HG03060 (cell line): ENCODE measurements around the gene ICOS.
A peak's percentile ranks its signal among the peaks of the same experiment; 100 is the strongest.
"Not testable (repeated sequence)": the region's sequence is repeated elsewhere in the genome, so short reads cannot be mapped to it uniquely, and the experiment has no call there.

ENCODE experiments used
- ATAC-seq: cut with Tn5 transposase; IDR thresholded peaks from one replicate; pipeline ENCODE4 v1.9.1; 2021; ENCODE audit warnings: low read depth, moderate number of reproducible peaks; ENCODE audit not compliant: unreplicated experiment

Gene ICOS

GRCh38 chr2:203972066-203972465 lies 35.5 kb downstream of the ICOS start:
- peak; percentile 50 for ATAC-seq

- no peak for ATAC-seq
Measured at GRCh38 chr2:203973000-203973399, 36.4 kb downstream of the ICOS start.

GRCh38 chr2:203973676-203974075 lies 37.1 kb downstream of the ICOS start:
- no peak for ATAC-seq

- ATAC-seq, result no peak
Measured at GRCh38 chr2:203975912-203976311, 39.3 kb downstream of the ICOS start.

- ATAC-seq, result no peak
Measured at GRCh38 chr2:203982276-203982675, 45.7 kb downstream of the ICOS start.

- no peak for ATAC-seq
Measured at GRCh38 chr2:203983064-203983715, 46.6 kb downstream of the ICOS start.

- not testable (repeated sequence) for ATAC-seq
Measured at GRCh38 chr2:203985978-203986377, 49.4 kb downstream of the ICOS start.

GRCh38 chr2:203987959-203988358 lies 51.4 kb downstream of the ICOS start:
- no peak for ATAC-seq

GRCh38 chr2:203988500-203989260 lies 52.1 kb downstream of the ICOS start:
- ATAC-seq, result no peak

- ATAC-seq, result no peak
Measured at GRCh38 chr2:203989521-203989920, 53.0 kb downstream of the ICOS start.

- no peak for ATAC-seq
Measured at GRCh38 chr2:203992509-203992908, 55.9 kb downstream of the ICOS start.

GRCh38 chr2:203993011-203993410 lies 56.4 kb downstream of the ICOS start:
- no peak for ATAC-seq

- ATAC-seq, result no peak
Measured at GRCh38 chr2:203993560-203993959, 57.0 kb downstream of the ICOS start.

GRCh38 chr2:203994735-203995134 lies 58.2 kb downstream of the ICOS start:
- no peak for ATAC-seq

GRCh38 chr2:203996692-203997091 lies 60.1 kb downstream of the ICOS start:
- ATAC-seq, result no peak

- no peak for ATAC-seq
Measured at GRCh38 chr2:203997481-203997880, 60.9 kb downstream of the ICOS start.

GRCh38 chr2:203997980-203998809 lies 61.6 kb downstream of the ICOS start:
- no peak for ATAC-seq

- no peak for ATAC-seq
Measured at GRCh38 chr2:203999835-204000234, 63.3 kb downstream of the ICOS start.

- no peak for ATAC-seq
Measured at GRCh38 chr2:204000446-204000845, 63.9 kb downstream of the ICOS start.

- no peak for ATAC-seq
Measured at GRCh38 chr2:204003276-204003990, 66.9 kb downstream of the ICOS start.

GRCh38 chr2:204004912-204005311 lies 68.3 kb downstream of the ICOS start:
- no peak for ATAC-seq
